ENCODE results near the gene FNDC10.
"Not testable (repeated sequence)": the region's sequence is repeated elsewhere in the genome, so short reads cannot be mapped to it uniquely, and the experiment has no call there.

FNDC10 gene

DNA sequence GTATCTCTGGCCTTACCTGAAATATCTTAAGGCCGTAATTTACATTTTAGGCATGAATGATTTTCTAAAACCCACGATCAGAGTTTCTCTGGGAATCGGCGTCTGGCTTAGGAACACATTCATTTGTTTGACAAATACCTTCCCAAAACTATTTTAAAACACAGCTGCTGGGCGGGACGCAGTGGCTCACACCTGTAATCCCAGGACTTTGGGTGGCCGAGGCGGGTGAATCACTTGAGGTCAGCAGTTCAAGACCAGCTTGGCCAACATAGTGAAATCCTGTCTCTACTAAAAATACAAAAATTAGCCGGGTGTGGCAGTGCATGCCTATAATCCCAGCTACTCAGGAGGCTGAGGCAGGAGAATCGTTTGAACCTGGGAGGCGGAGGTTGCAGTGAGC lies 43.0 kb downstream of the FNDC10 start:
- not testable (repeated sequence) for H3K4me3 ChIP-seq (ENCODE audit: low read length in 2 of 2); H3K9ac ChIP-seq (ENCODE audit: low read depth in 1 of 2, low read length in 2 of 2); H3K4me1 ChIP-seq (ENCODE audit: control insufficient read depth in 2 of 2, insufficient read depth in 2 of 2, low read length in 2 of 2); H3K27me3 ChIP-seq (ENCODE audit: control insufficient read depth in 2 of 2, insufficient read depth in 2 of 2, low read length in 2 of 2); H3K9me3 ChIP-seq (ENCODE audit: control insufficient read depth in 2 of 2, low read length in 2 of 2); H3K27ac ChIP-seq (ENCODE audit: low read depth in 2 of 2, low read length in 2 of 2)
- peaks cover 10 to 16% of the 10 kb centered on the region in 2 donors for H3K36me3 ChIP-seq (ENCODE audit: control insufficient read depth in 2 of 2, insufficient read depth in 2 of 2, low read length in 2 of 2)

- H3K4me1 ChIP-seq (ENCODE audit: control insufficient read depth in 2 of 2, insufficient read depth in 2 of 2, low read length in 2 of 2) = no peaks in the 10 kb centered on the region
- no peaks in the 10 kb centered on the region for H3K9me3 ChIP-seq (ENCODE audit: control insufficient read depth in 2 of 2, low read length in 2 of 2)
- H3K4me3 ChIP-seq (ENCODE audit: low read length in 2 of 2) = no peak overlapping the region
- peaks cover 6 to 11% of the 10 kb centered on the region in 2 donors for H3K36me3 ChIP-seq (ENCODE audit: control insufficient read depth in 2 of 2, insufficient read depth in 2 of 2, low read length in 2 of 2)
- no peak overlapping the region for H3K9ac ChIP-seq (ENCODE audit: low read depth in 1 of 2, low read length in 2 of 2)
- no peaks in the 10 kb centered on the region for H3K27me3 ChIP-seq (ENCODE audit: control insufficient read depth in 2 of 2, insufficient read depth in 2 of 2, low read length in 2 of 2)
- H3K27ac ChIP-seq (ENCODE audit: low read depth in 2 of 2, low read length in 2 of 2) = no peak overlapping the region
Measured at GRCh38 chr1:1556505-1556904, 43.4 kb downstream of the FNDC10 start.

GRCh38 chr1:1554926-1555915 lies 44.7 kb downstream of the FNDC10 start:
- no peaks in the 10 kb centered on the region for H3K4me1 ChIP-seq (ENCODE audit: control insufficient read depth in 2 of 2, insufficient read depth in 2 of 2, low read length in 2 of 2)
- no peak overlapping the region for H3K9ac ChIP-seq (ENCODE audit: low read depth in 1 of 2, low read length in 2 of 2)
- no peak overlapping the region for H3K4me3 ChIP-seq (ENCODE audit: low read length in 2 of 2)
- H3K9me3 ChIP-seq (ENCODE audit: control insufficient read depth in 2 of 2, low read length in 2 of 2) = no peaks in the 10 kb centered on the region
- peaks cover 2 to 4% of the 10 kb centered on the region in 2 donors for H3K36me3 ChIP-seq (ENCODE audit: control insufficient read depth in 2 of 2, insufficient read depth in 2 of 2, low read length in 2 of 2)
- no peaks in the 10 kb centered on the region for H3K27me3 ChIP-seq (ENCODE audit: control insufficient read depth in 2 of 2, insufficient read depth in 2 of 2, low read length in 2 of 2)
- no peak overlapping the region for H3K27ac ChIP-seq (ENCODE audit: low read depth in 2 of 2, low read length in 2 of 2)

GRCh38 chr1:1554550-1554925 lies 45.4 kb downstream of the FNDC10 start:
- Histone ChIP-seq H3K27ac (ENCODE audit: low read depth in 2 of 2, low read length in 2 of 2) (no peak overlapping the region), H3K9me3 (ENCODE audit: control insufficient read depth in 2 of 2, low read length in 2 of 2) (no peaks in the 10 kb centered on the region), H3K9ac (ENCODE audit: low read depth in 1 of 2, low read length in 2 of 2) (no peak overlapping the region)

GRCh38 chr1:1553821-1554494 lies 46.0 kb downstream of the FNDC10 start:
- Histone ChIP-seq H3K36me3 (ENCODE audit: control insufficient read depth in 2 of 2, insufficient read depth in 2 of 2, low read length in 2 of 2) (peaks cover 0 to 3% of the 10 kb centered on the region in 2 donors), H3K4me1 (ENCODE audit: control insufficient read depth in 2 of 2, insufficient read depth in 2 of 2, low read length in 2 of 2) (no peaks in the 10 kb centered on the region), H3K27me3 (ENCODE audit: control insufficient read depth in 2 of 2, insufficient read depth in 2 of 2, low read length in 2 of 2) (no peaks in the 10 kb centered on the region), H3K27ac (ENCODE audit: low read depth in 2 of 2, low read length in 2 of 2) (no peak overlapping the region), H3K9me3 (ENCODE audit: control insufficient read depth in 2 of 2, low read length in 2 of 2) (no peaks in the 10 kb centered on the region), H3K9ac (ENCODE audit: low read depth in 1 of 2, low read length in 2 of 2) (no peak overlapping the region), H3K4me3 (ENCODE audit: low read length in 2 of 2) (no peak overlapping the region)

More at GRCh38 chr1:1554550-1554925, 45.4 kb downstream of the FNDC10 start:
- H3K4me3 ChIP-seq (ENCODE audit: low read length in 2 of 2) = no peak overlapping the region
- no peaks in the 10 kb centered on the region for H3K4me1 ChIP-seq (ENCODE audit: control insufficient read depth in 2 of 2, insufficient read depth in 2 of 2, low read length in 2 of 2)
- H3K27me3 ChIP-seq (ENCODE audit: control insufficient read depth in 2 of 2, insufficient read depth in 2 of 2, low read length in 2 of 2) = no peaks in the 10 kb centered on the region
- peaks cover 0 to 3% of the 10 kb centered on the region in 2 donors for H3K36me3 ChIP-seq (ENCODE audit: control insufficient read depth in 2 of 2, insufficient read depth in 2 of 2, low read length in 2 of 2)

DNA sequence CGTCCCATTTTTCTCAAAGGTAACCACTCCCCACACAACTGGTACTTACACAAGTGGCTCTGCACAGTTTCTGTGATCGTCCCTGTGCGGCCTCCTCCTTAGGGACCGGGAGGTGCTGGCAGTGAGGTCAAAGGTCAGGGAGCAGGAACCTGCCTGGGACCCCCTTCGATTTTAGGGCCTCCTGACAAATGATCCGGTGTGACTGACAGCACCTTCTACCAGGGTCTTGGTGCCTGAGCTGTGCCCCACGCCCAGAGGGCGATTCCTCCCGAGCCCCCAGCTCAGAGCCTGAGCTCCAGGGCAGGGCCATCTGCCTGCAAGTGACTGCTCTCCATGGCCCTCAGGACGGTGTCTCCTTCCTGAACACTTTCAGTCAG lies 47.7 kb downstream of the FNDC10 start:
- no peak overlapping the region for H3K4me3 ChIP-seq (ENCODE audit: low read length in 2 of 2)
- H3K9ac ChIP-seq (ENCODE audit: low read depth in 1 of 2, low read length in 2 of 2) = no peak overlapping the region

GRCh38 chr1:1551524-1552262 lies 48.2 kb downstream of the FNDC10 start:
- Histone ChIP-seq H3K9ac (ENCODE audit: low read depth in 1 of 2, low read length in 2 of 2) (no peak overlapping the region), H3K4me3 (ENCODE audit: low read length in 2 of 2) (no peak overlapping the region), H3K4me1 (ENCODE audit: control insufficient read depth in 2 of 2, insufficient read depth in 2 of 2, low read length in 2 of 2) (no peaks in the 10 kb centered on the region), H3K36me3 (ENCODE audit: control insufficient read depth in 2 of 2, insufficient read depth in 2 of 2, low read length in 2 of 2) (peaks cover 3 to 7% of the 10 kb centered on the region in 2 donors), H3K27me3 (ENCODE audit: control insufficient read depth in 2 of 2, insufficient read depth in 2 of 2, low read length in 2 of 2) (no peaks in the 10 kb centered on the region), H3K27ac (ENCODE audit: low read depth in 2 of 2, low read length in 2 of 2) (no peak overlapping the region), H3K9me3 (ENCODE audit: control insufficient read depth in 2 of 2, low read length in 2 of 2) (no peaks in the 10 kb centered on the region)

More for the DNA sequence above, 47.7 kb downstream of the FNDC10 start:
- Histone ChIP-seq H3K36me3 (ENCODE audit: control insufficient read depth in 2 of 2, insufficient read depth in 2 of 2, low read length in 2 of 2) (peaks cover 0 to 7% of the 10 kb centered on the region in 2 donors), H3K9me3 (ENCODE audit: control insufficient read depth in 2 of 2, low read length in 2 of 2) (no peaks in the 10 kb centered on the region), H3K27me3 (ENCODE audit: control insufficient read depth in 2 of 2, insufficient read depth in 2 of 2, low read length in 2 of 2) (no peaks in the 10 kb centered on the region), H3K4me1 (ENCODE audit: control insufficient read depth in 2 of 2, insufficient read depth in 2 of 2, low read length in 2 of 2) (no peaks in the 10 kb centered on the region), H3K27ac (ENCODE audit: low read depth in 2 of 2, low read length in 2 of 2) (no peak overlapping the region)

- H3K9me3 ChIP-seq (ENCODE audit: control insufficient read depth in 2 of 2, low read length in 2 of 2) = no peaks in the 10 kb centered on the region
- H3K4me1 ChIP-seq (ENCODE audit: control insufficient read depth in 2 of 2, insufficient read depth in 2 of 2, low read length in 2 of 2) = no peaks in the 10 kb centered on the region
- H3K4me3 ChIP-seq (ENCODE audit: low read length in 2 of 2) = no peak overlapping the region
- no peaks in the 10 kb centered on the region for H3K27me3 ChIP-seq (ENCODE audit: control insufficient read depth in 2 of 2, insufficient read depth in 2 of 2, low read length in 2 of 2)
- peaks cover 3 to 7% of the 10 kb centered on the region in 2 donors for H3K36me3 ChIP-seq (ENCODE audit: control insufficient read depth in 2 of 2, insufficient read depth in 2 of 2, low read length in 2 of 2)
- H3K27ac ChIP-seq (ENCODE audit: low read depth in 2 of 2, low read length in 2 of 2) = no peak overlapping the region
- H3K9ac ChIP-seq (ENCODE audit: low read depth in 1 of 2, low read length in 2 of 2) = no peak overlapping the region
Measured at GRCh38 chr1:1550591-1551432, 49.1 kb downstream of the FNDC10 start.

- H3K4me3 ChIP-seq (ENCODE audit: low read length in 2 of 2) = no peak overlapping the region
- H3K9me3 ChIP-seq (ENCODE audit: control insufficient read depth in 2 of 2, low read length in 2 of 2) = no peaks in the 10 kb centered on the region
- peaks cover 3 to 7% of the 10 kb centered on the region in 2 donors for H3K36me3 ChIP-seq (ENCODE audit: control insufficient read depth in 2 of 2, insufficient read depth in 2 of 2, low read length in 2 of 2)
- no peaks in the 10 kb centered on the region for H3K4me1 ChIP-seq (ENCODE audit: control insufficient read depth in 2 of 2, insufficient read depth in 2 of 2, low read length in 2 of 2)
- no peak overlapping the region for H3K27ac ChIP-seq (ENCODE audit: low read depth in 2 of 2, low read length in 2 of 2)
- no peak overlapping the region for H3K9ac ChIP-seq (ENCODE audit: low read depth in 1 of 2, low read length in 2 of 2)
- H3K27me3 ChIP-seq (ENCODE audit: control insufficient read depth in 2 of 2, insufficient read depth in 2 of 2, low read length in 2 of 2) = no peaks in the 10 kb centered on the region
Measured at GRCh38 chr1:1550087-1550486, 49.8 kb downstream of the FNDC10 start.

Data from mucosa of rectum (tissue), 2 donors.